GM18517 (cell line): ENCODE measurements around the gene ULBP1.
"Not testable (repeated sequence)": the region's sequence is repeated elsewhere in the genome, so short reads cannot be mapped to it uniquely, and the experiment has no call there.

Experiments
- ATAC-seq: cut with Tn5 transposase; IDR thresholded peaks from one replicate; pipeline ENCODE4 v1.9.1; 2021; ENCODE audit warnings: mild to moderate bottlenecking, moderate library complexity; ENCODE audit not compliant: unreplicated experiment

ULBP1 gene

GRCh38 chr6:149969635-149970034 lies 5.9 kb downstream of the ULBP1 start:
- no peak for ATAC-seq

- not testable (repeated sequence) for ATAC-seq
Measured at GRCh38 chr6:149974394-149974793, 10.7 kb downstream of the ULBP1 start.

GRCh38 chr6:149974825-149975224 lies 11.1 kb downstream of the ULBP1 start:
- ATAC-seq: no peak

- no peak for ATAC-seq
Measured at GRCh38 chr6:149975400-149975799, 11.7 kb downstream of the ULBP1 start.

DNA sequence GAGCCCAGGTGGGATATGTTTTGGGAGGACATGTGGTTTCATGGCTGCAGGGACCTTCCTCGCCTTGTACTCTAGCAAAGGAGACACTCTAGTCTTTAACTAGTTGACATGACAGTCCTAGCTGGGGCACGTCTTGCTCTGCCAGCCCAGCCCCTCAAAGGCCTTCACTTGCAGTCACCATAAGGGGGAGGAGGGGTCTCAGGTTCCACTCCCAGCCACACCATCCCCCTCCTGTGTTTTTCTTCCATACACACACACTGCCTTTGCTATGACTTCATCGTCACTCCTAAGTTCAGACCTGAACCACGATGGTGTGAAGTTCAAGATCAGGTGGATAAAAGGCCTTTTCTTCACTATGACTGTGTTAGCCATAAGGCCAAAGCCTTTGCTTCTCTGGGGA lies 13.5 kb downstream of the ULBP1 start:
- no peak for ATAC-seq

- no peak for ATAC-seq
Measured at GRCh38 chr6:149978610-149979009, 14.9 kb downstream of the ULBP1 start.

GRCh38 chr6:149979293-149979692 lies 15.6 kb downstream of the ULBP1 start:
- ATAC-seq: no peak

GRCh38 chr6:149983145-149983544 lies 19.4 kb downstream of the ULBP1 start:
- no peak for ATAC-seq

DNA sequence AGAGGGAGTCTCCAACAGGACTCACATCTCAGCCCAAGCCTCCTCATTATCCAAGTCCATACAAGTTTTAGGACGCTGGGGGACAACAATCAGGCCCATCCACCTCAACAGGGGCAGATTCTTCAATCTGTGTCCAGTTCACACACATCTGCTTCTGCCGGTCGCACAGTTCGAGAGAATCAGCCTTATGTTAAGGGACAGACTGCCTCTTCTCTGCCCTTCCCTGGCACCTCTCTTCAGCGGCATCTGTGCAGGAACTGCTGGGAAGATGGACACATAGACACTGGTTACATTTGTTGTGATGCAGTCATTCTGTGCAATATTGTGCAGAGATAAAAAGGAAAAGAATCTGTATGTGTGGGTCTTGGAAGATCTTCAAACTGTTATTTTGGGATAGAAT lies 21.0 kb downstream of the ULBP1 start:
- no peak for ATAC-seq

DNA sequence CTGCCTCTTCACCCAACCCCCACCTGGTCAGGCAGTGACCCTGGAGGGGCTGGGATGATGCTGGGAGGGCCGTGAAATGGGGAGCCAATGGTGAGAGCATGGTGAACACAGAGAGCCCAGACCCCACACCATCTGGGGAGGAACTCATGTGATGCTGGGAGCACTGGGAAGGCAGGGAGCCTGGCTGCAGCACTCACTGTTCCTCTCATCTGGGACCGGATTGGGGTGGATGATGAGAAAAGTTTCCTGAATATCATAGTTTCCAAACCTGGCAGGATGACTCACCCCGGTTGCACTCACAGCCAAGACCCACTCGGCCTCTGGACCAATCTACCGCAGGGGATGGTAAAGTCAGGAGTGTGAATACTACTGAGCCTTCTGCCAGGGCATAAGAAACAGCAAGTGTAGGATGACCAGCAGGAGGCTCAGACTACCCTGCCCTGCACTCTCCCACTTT lies 21.8 kb downstream of the ULBP1 start:
- no peak for ATAC-seq

DNA sequence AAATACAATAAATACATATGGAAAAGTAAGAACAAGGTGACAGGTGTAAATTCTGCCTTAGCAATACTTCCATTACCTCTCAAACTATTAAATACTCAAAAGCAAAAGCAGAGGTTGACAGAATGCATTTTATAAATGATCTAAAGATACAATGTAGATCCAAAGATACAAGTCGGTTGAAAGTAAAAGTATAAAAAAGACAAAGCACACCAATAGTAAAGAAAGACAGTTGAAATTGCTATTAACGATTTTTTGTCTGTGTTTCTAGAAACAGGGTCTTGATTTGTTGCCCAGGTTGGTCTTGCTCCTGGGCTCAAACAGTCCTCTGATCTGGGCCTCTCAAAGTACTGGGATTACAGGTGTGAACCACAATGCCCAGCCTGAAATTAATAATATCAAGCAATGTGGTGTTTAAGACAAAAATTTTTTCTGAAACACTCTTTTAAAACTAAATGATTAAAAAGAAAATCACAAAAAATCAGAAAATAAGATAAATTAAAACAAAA lies 23.9 kb downstream of the ULBP1 start:
- ATAC-seq: no peak

- no peak for ATAC-seq
Measured at GRCh38 chr6:149988550-149989346, 25.0 kb downstream of the ULBP1 start.

DNA sequence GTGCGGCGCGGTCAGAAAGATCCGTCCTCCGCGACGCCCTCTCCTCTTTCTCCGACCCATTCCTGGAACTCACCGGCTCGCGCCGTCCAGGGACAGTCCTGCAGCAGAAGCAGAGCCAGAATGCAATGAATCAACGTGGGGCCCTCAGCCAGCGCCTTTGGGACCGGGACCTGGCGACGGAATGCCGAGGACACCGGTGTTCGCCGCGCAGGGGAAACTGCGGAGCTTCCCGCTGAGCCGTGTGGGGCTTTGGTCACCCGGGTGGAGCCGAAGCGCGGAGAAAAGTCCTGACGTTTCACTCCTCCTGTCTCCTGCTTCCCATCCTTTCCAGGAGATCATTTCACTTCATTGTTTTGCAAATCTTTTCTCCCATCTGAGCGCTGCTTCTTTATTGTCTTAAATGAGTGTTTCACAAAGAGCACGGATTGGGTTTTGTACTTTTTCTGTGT lies 26.5 kb downstream of the ULBP1 start:
- no peak for ATAC-seq

- no peak for ATAC-seq
Measured at GRCh38 chr6:149990661-149991471, 27.1 kb downstream of the ULBP1 start.

GRCh38 chr6:149991472-149991795 lies 27.7 kb downstream of the ULBP1 start:
- not testable (repeated sequence) for ATAC-seq

DNA sequence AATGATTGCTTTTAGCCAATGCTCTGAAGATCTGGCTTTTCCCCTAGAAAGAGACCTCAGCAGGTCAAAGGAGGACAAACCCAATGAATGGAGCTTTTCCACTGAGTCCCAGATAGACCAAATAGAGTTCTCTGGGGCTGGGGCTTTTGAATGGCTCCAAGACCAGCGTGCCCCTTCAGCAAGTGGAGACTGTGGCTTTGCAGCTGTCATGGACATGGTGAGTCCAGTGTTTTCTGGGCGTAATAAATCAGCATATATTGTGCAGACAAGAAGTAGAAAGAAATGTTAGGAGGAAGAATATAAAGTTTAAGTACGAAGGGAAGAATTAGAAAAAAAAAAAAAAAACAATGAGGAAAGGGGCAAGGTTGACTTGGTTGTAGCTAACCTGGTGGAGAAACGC lies 28.1 kb downstream of the ULBP1 start:
- ATAC-seq: no peak

GRCh38 chr6:149995235-149995750 lies 31.6 kb downstream of the ULBP1 start:
- ATAC-seq: no peak

- ATAC-seq: no peak
Measured at GRCh38 chr6:149995971-149996370, 32.2 kb downstream of the ULBP1 start.

GRCh38 chr6:149999636-150000035 lies 35.9 kb downstream of the ULBP1 start:
- ATAC-seq: no peak

GRCh38 chr6:150001295-150002008 lies 37.7 kb downstream of the ULBP1 start:
- ATAC-seq: peak; percentile 54

DNA sequence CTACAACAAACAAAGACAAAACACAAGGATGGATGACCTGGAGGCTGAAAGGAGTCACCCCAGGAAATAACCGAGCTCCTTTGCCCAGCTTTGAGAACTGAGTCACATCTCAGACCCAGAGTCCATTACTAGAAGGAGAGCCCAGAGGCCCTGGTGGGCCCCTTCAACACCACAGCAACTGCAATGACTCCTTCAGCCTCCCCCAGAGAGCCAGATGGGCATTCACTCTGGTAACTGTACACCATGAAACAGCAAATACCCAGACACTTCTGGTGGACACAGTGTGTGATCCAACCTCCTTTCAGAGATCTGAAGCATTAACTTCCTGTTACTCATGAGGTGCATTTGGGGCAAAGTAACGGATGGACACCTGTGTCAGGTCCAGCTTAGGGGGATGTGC lies 39.0 kb downstream of the ULBP1 start:
- no peak for ATAC-seq
